Activated T-cell treated with anti-CD3 and anti-CD28 coated beads for 4 hours (primary cell): ENCODE data around the gene RNU1-3.
"Not testable (repeated sequence)": the region's sequence is repeated elsewhere in the genome, so short reads cannot be mapped to it uniquely, and the experiment has no call there.

Experiments
- DNase-seq: peaks from one replicate; pipeline ENCODE4 v3.0.0-alpha.2; 2020

RNU1-3 gene

GRCh38 chr1:16635959-16636358, 30.8 kb downstream of the RNU1-3 start:
- not testable (repeated sequence) for DNase-seq

GRCh38 chr1:16633540-16634282, 33.0 kb downstream of the RNU1-3 start:
- not testable (repeated sequence) for DNase-seq

GRCh38 chr1:16632044-16632850, 34.5 kb downstream of the RNU1-3 start:
- not testable (repeated sequence) for DNase-seq

GRCh38 chr1:16631248-16632043, 35.3 kb downstream of the RNU1-3 start:
- no peak for DNase-seq

GRCh38 chr1:16630661-16631247, 36.0 kb downstream of the RNU1-3 start:
- DNase-seq, result no peak

GRCh38 chr1:16629916-16630530, 36.7 kb downstream of the RNU1-3 start:
- not testable (repeated sequence) for DNase-seq

GRCh38 chr1:16628361-16629111, 38.2 kb downstream of the RNU1-3 start:
- DNase-seq, result no peak

- DNase-seq, result not testable (repeated sequence)
Measured at GRCh38 chr1:16626409-16626983, 40.3 kb downstream of the RNU1-3 start.

GRCh38 chr1:16625497-16626408, 41.0 kb downstream of the RNU1-3 start:
- DNase-seq, result no peak

- not testable (repeated sequence) for DNase-seq
Measured at GRCh38 chr1:16623812-16624719, 42.7 kb downstream of the RNU1-3 start.

GRCh38 chr1:16623337-16623736, 43.4 kb downstream of the RNU1-3 start:
- not testable (repeated sequence) for DNase-seq

- DNase-seq, result not testable (repeated sequence)
Measured at GRCh38 chr1:16621681-16622315, 45.0 kb downstream of the RNU1-3 start.

- no peak for DNase-seq
Measured at GRCh38 chr1:16621300-16621658, 45.5 kb downstream of the RNU1-3 start.

- DNase-seq, result not testable (repeated sequence)
Measured at GRCh38 chr1:16619803-16620501, 46.8 kb downstream of the RNU1-3 start.

GRCh38 chr1:16618719-16619118, 48.0 kb downstream of the RNU1-3 start:
- DNase-seq, result no peak

- DNase-seq, result no peak
Measured at GRCh38 chr1:16617778-16618580, 48.8 kb downstream of the RNU1-3 start.

GRCh38 chr1:16617114-16617631, 49.6 kb downstream of the RNU1-3 start:
- no peak for DNase-seq
